ENCODE results near the gene TTC3.
A peak's percentile ranks its signal among the peaks of the same experiment; 100 is the strongest.
"Not testable (repeated sequence)": the region's sequence is repeated elsewhere in the genome, so short reads cannot be mapped to it uniquely, and the experiment has no call there.

The TTC3 gene

GRCh38 chr21:37200641-37201480 is 127.8 kb downstream of the TTC3 start:
- no peak for DNase-seq

GRCh38 chr21:37202221-37203110 is 129.4 kb downstream of the TTC3 start:
- DNase-seq, result no peak

- DNase-seq, result no peak
These were observed 131.5 kb downstream of the TTC3 start for GRCh38 chr21:37204580-37204979.

GRCh38 chr21:37206496-37206895 is 133.4 kb downstream of the TTC3 start:
- no peak for DNase-seq

- DNase-seq, result no peak
These were observed 134.5 kb downstream of the TTC3 start for GRCh38 chr21:37207441-37208009.

GRCh38 chr21:37208056-37208721 is 135.1 kb downstream of the TTC3 start:
- no peak for DNase-seq

GRCh38 chr21:37208741-37209225 is 135.7 kb downstream of the TTC3 start:
- DNase-seq, result no peak

- DNase-seq, result no peak
These were observed 137.1 kb downstream of the TTC3 start for GRCh38 chr21:37210130-37210529.

- no peak for DNase-seq
These were observed 137.7 kb downstream of the TTC3 start for GRCh38 chr21:37210799-37211198.

- DNase-seq, result no peak
These were observed 141.9 kb downstream of the TTC3 start for GRCh38 chr21:37214952-37215351.

- DNase-seq, result no peak
These were observed 146.8 kb downstream of the TTC3 start for GRCh38 chr21:37219761-37220432.

GRCh38 chr21:37220433-37220980 is 147.5 kb downstream of the TTC3 start:
- peak; percentile 35 for DNase-seq

- peak; percentile 86 for DNase-seq
These were observed 148.1 kb downstream of the TTC3 start for GRCh38 chr21:37220981-37221664.

GRCh38 chr21:37222248-37222647 is 149.2 kb downstream of the TTC3 start:
- DNase-seq, result not testable (repeated sequence)

- no peak for DNase-seq
These were observed 150.8 kb downstream of the TTC3 start for GRCh38 chr21:37223804-37224345.

- peak; percentile 40 for DNase-seq
These were observed 152.1 kb downstream of the TTC3 start for GRCh38 chr21:37224861-37225839.

- DNase-seq, result no peak
These were observed 153.2 kb downstream of the TTC3 start for GRCh38 chr21:37226041-37226920.

Measured in activated gamma-delta T cell (primary cell).